A549 treated with DMSO at 1 μM for 4 hours (cell line): ENCODE data around the gene ROR2. TPM values are rescaled to one million over a fixed set of nuclear protein-coding genes. Genes with fewer than 3 reads are reported as not detected.

Experiments used
- total RNA-seq: library from RNA; stranded (reverse); fragments of 200-300 nt; extraction: Qiagen RNA extraction; gene quantifications from 5 replicates; pipeline ENCODE4 v1.2.3, GENCODE V29; 2022; ENCODE audit warnings: low read depth

The ROR2 gene
- total RNA-seq = 1.0 to 1.9 TPM (median 1.5 TPM) in 5 replicates

GRCh38 chr9:91949946-91950664 lies at the start of gene ROR2:
Gene ROR2, minus strand, starts transcription at chr9:91950228.

Other genes with a start within 250 kb of the ROR2 start
- 57.4 to 73.1 TPM (median 68.1 TPM) in 5 replicates for gene SPTLC1, start 165.2 kb upstream of the ROR2 start, total RNA-seq